HG02943 (cell line): ENCODE results near the gene TMEM183A.

ENCODE experiments used
- ATAC-seq: cut with Tn5 transposase; IDR thresholded peaks from one replicate; pipeline ENCODE4 v1.9.1; 2021; ENCODE audit warnings: mild to moderate bottlenecking, low read depth, moderate library complexity; ENCODE audit not compliant: unreplicated experiment

The TMEM183A gene

DNA sequence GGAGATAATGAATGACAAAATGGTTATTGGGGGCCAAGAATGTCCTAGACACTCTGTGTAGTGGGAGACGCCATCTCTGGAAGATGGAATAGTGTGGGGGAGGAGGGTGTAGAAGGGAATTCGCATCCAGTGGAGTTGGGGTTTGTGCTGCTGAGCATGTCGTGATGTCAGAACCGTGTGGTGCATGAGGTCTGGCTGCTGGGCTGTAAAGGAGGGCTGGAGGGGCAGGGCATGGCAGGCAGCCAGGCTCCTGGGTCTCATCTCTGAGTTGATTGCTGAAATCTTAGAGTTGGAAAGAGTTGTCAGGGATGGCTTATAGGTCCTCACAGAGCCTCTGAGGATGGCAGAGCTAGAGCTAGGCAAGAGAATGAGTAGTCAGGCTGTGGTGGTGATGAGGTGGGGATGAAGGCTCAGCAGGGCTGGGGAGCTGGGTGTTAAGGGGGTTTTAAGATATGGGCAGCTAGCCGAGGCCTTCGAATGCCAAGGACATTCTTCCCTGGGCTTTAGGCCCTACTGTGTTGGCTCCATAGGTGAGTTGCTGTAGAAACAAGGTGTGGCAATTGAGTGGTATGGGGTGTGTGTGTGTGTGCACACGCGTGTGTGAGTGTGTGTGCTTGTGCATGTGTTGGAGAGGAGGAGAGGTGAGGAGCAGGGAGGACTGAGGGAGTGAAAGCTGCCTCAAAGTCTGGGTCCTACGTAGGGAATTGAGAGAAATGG lies 21.1 kb downstream of the TMEM183A start:
- no peak for ATAC-seq

GRCh38 chr1:203028784-203029553 lies 21.8 kb downstream of the TMEM183A start:
- ATAC-seq = no peak

DNA sequence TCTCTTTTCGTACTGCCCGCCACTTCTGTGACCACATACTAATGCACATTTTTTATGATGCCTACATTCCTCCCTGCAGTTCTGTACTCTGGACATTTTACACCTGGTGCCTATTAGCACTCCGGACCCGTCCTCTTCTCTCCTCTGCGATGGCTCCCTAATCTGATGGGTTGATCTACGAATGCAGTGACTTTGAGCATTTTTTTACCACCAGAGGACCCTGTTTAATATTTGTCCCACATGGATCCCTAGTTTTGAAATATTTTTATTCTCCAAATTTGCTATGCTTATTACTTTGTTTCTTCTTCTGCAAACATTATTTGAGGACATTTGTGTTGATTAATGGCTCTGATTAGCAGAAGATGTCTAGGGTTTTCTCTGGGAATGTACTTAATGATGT lies 24.3 kb downstream of the TMEM183A start:
- no peak for ATAC-seq

DNA sequence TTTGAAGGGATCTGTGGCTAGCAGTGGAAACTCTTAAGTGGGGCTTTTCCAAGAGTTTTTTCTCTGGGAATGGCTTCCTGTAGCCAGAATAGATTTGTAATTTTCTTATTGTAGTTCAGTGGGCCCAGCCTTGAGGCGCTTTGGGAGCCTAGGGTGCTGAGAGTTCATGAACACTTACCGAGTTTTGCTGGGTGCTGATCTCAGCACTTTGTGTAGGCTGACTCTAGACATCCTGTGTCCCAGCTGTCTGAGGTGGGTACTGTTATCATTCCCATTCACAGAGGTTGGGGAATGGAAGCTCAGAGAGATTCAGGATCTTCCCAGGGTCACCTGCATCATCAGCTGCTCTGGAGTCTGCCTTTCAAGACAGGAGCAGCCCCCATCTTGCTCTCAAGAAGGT lies 26.1 kb downstream of the TMEM183A start:
- ATAC-seq = no peak

GRCh38 chr1:203033917-203034316 lies 26.7 kb downstream of the TMEM183A start:
- no peak for ATAC-seq

DNA sequence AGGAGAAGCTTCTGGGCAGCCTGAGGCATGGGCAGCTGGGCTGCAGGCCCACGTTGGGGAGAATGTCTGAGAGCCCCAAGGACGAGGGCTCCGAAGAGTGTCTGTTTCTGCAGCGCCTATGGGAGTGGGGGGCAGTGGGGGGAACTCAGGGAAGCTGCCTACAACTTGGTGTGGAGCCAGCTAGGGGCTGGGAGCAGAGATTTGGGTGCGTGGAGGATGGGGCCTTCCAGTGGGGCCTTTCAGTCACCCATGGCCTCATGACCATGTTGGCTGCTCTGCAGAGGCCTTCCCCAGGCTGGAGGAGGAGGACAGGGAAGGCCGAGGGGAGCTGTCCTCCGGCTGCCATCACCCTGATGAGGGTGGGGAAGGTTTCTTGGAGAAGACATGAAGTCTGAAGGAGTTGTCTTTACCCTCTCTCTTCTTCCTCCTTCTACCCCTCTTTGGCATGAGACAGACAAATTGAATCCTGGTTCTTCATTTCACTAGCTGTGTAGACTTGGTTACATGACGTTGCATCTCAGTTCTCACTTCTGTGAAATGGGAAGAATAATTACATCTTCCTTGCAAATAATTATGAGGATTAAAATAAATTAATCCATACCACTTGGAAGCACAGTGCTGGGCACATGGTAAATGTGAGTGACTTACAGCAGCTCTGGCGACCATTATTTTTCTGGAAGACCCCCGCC lies 27.4 kb downstream of the TMEM183A start:
- no peak for ATAC-seq

- no peak for ATAC-seq
These were observed 28.2 kb downstream of the TMEM183A start for GRCh38 chr1:203035111-203036000.

- no peak for ATAC-seq
These were observed 29.0 kb downstream of the TMEM183A start for GRCh38 chr1:203036135-203036534.

- ATAC-seq = no peak
These were observed 29.4 kb downstream of the TMEM183A start for GRCh38 chr1:203036537-203036936.

DNA sequence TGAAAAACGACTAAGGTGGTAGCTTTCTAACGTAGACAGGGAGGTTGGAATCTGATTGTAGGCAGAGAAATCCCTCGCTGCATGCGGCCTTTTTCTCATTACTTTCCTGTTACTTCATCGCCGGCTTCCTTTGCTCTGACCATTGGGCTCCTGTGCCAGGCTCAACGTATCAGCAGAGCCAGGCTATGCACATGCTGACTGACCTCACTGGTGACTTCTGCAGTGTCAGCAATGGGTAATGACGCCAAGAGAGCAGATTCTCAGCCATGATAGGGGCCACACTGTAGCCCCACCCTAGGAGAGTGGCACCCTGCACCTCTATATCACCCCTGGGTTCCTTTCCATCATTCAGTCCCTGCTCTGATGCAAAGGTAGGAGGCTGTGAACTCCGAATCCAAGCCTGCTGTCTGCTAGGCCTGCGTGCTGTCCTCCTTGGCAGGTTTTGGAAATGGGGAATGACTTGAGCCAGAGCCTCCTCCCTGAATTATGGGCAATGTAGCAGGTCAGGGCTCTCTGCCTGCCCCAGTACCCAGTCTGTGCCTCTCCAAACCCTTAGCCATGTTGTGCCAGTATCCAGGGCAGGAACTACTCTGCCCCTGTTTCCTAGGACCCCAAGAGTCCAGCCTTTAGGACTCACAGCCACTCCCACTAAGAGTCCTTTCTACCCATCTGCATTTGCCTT lies 30.5 kb downstream of the TMEM183A start:
- ATAC-seq = no peak

DNA sequence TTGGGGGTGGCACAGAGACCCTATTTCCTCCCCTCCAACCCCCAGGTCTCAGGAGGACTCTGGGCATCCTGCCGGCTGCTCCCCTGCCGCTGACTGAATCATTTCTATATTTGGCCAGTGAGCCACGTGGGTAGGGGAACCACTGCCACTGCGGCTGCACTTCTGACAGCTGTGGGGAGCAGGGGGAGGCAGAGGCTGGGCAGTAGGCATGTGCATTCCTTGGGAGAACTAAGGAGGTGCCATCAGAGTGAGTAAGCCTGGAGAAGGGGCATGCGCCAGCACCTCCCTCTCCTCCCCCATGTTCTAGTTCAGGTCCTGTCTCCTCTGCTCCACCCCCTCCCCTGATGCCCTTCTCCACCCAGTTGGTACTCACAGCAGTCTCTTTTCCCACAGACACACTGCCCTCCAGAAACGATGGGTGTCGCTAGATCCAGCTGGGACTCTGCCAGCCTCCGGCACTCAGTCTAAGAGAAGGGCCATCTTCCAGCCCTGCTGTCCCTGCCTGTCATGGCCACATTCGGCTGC lies 31.1 kb downstream of the TMEM183A start:
- no peak for ATAC-seq

- no peak for ATAC-seq
These were observed 31.9 kb downstream of the TMEM183A start for GRCh38 chr1:203038891-203039608.

GRCh38 chr1:203039609-203040512 lies 32.7 kb downstream of the TMEM183A start:
- no peak for ATAC-seq

DNA sequence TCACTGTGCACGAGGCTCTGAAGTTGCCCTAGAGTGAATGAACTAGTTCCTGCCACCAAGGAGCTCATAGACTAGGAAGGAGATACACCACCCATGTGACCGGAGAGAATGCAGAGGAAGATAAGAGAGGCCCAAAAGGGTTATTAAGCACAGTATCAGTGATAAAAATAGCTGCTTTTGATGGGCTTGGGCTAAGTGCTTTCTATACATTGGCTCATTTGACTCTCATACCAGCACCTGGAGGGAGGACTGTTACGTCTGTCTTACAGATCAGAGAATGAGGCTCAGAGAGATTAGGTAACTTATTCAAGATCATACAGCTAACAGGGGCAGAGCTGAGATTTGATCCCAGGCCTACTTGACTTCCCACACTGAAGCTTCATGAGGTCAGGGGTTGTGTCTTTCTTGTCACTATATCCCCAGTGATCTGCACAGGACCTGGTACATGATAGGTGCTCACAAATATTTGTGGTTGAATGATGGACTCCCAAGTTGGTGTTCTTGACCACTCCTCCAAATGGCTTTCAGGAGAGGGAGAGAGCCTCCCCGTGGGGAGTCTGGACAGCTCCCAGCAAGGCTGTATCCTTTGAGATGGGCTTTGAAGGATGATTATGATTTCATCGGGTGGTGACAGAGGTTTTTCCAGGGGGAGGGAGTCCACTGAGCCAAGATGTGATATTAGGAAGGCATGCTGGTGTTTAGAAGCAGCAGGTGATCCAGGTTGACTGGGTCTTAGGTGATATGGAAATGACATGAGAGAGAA lies 33.5 kb downstream of the TMEM183A start:
- ATAC-seq = no peak

DNA sequence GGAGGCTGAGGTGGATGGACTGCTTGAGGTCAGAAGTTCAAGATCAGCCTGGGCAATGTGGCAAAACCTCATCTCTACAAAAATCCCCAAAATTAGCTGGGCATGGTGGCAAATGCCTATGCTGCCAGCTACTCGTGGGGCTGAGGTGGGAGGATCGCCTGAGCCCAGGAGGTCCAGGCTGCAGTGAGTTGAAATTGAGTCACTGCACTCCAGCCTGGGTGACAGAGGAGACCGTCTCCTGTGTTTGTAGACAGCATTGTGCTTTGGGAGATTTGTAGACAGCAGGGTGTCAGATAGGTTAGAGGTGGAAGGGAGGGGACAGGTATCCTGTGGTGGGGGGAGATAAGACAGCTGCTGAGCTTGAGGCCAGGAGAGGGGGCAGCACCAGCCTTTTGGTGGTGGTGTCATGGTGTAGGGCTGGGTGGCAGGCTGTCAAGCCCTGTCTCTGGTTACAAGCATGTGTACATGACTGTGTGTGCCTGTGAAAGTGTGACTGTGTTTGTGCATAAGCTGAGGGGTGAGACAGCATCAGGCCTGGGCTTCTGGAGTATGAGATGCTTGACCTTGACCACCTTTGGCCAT lies 34.3 kb downstream of the TMEM183A start:
- ATAC-seq = no peak

GRCh38 chr1:203043830-203044545 lies 36.8 kb downstream of the TMEM183A start:
- ATAC-seq = no peak
